ENCODE data around the gene PNPO. TPM values are rescaled to one million over a fixed set of nuclear protein-coding genes. Genes with fewer than 3 reads are reported as not detected.
"Not testable (repeated sequence)": the region's sequence is repeated elsewhere in the genome, so short reads cannot be mapped to it uniquely, and the experiment has no call there.

Gene PNPO
- total and polyA plus RNA-seq, 2 donors = 9.0 to 21.4 TPM

GRCh38 chr17:47983492-47984223 is 42.3 kb downstream of the PNPO start:
- no peak overlapping the region for H3K4me3 ChIP-seq (ENCODE audit: low read length in 2 of 2)
- no peak for DNase-seq (ENCODE audit: low read depth in 6 of 9, low spot score in 9 of 9)
- no peaks in the 10 kb centered on the region for H3K27me3 ChIP-seq (ENCODE audit: control insufficient read depth in 2 of 2, insufficient read depth in 1 of 2, low read length in 1 of 2)
- WGBS = 91% methylated on average over 11 of the region's 11 CpGs
- H3K9me3 ChIP-seq (ENCODE audit: control insufficient read depth in 2 of 2, insufficient read depth in 1 of 2, low read length in 1 of 2) = no peaks in the 10 kb centered on the region
- H3K36me3 ChIP-seq (ENCODE audit: control insufficient read depth in 2 of 2, insufficient read depth in 2 of 2, low read length in 1 of 2) = peaks cover 56 to 57% of the 10 kb centered on the region in 2 donors
- no peak overlapping the region for H3K27ac ChIP-seq (ENCODE audit: low read depth in 1 of 2, low read length in 1 of 2)
- H3K4me1 ChIP-seq (ENCODE audit: control insufficient read depth in 2 of 2, insufficient read depth in 2 of 2, low read length in 2 of 2) = peaks cover 0 to 16% of the 10 kb centered on the region in 2 donors

DNA sequence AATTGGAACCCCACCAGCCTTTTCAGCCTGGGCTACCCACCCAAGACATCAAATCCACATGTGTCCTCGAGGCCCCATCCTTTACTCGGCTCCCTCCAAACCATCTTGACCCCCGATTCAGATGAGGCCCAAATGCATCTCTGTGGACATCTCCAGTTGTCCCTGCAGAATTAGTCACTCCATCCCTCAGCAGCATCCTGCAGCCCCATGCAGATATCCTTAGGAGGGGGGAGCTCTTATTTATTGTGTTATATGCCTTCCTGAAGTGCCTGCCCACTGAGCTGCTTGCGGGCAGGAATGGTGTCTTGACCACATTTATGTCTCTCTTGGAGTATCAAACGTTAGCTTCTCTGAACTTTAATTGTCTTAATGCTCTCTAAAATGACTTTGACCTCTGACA is 45.1 kb downstream of the PNPO start:
- H3K4me1 ChIP-seq (ENCODE audit: control insufficient read depth in 2 of 2, insufficient read depth in 2 of 2, low read length in 2 of 2) = peaks cover 0 to 25% of the 10 kb centered on the region in 2 donors
- H3K36me3 ChIP-seq (ENCODE audit: control insufficient read depth in 2 of 2, insufficient read depth in 2 of 2, low read length in 1 of 2) = peaks cover 28 to 34% of the 10 kb centered on the region in 2 donors
- no peak overlapping the region for H3K4me3 ChIP-seq (ENCODE audit: low read length in 2 of 2)
- H3K27me3 ChIP-seq (ENCODE audit: control insufficient read depth in 2 of 2, insufficient read depth in 1 of 2, low read length in 1 of 2) = no peaks in the 10 kb centered on the region
- H3K9me3 ChIP-seq (ENCODE audit: control insufficient read depth in 2 of 2, insufficient read depth in 1 of 2, low read length in 1 of 2) = no peaks in the 10 kb centered on the region
- H3K27ac ChIP-seq (ENCODE audit: low read depth in 1 of 2, low read length in 1 of 2) = no peak overlapping the region
- DNase-seq (ENCODE audit: low read depth in 6 of 9, low spot score in 9 of 9) = no peak
- WGBS = 95% methylated on average over 5 of the region's 5 CpGs

DNA sequence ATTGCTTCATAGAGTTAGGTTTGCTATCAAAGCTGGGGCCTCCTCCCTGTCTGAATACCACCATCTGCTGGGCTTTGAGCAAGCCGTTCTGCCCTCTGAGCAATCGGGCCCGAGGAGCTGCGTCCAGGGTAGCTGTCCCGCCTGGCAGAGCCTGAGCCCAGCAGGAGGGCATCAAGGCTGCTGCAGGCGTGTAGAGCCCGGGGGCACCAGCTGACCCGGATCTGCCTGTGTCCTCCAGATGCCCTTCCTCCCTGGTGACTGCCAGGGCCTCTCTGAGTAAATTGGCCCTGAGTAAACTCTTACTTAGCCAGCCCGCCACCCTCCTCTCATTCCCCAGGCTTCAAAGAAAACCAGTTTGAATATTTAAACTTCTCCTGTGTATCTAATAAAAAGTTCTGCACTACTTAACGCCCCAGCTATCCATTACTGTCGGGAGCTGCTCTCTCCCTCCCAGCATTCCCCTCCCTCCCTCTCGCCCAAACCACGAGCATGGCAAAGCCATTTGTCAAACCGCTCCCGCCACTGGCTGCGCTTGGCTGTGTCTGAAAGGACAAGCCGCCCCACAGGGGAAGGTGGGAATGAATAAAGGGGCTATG is 46.0 kb downstream of the PNPO start:
- H3K4me3 ChIP-seq (ENCODE audit: low read length in 2 of 2) = no peak overlapping the region

DNA sequence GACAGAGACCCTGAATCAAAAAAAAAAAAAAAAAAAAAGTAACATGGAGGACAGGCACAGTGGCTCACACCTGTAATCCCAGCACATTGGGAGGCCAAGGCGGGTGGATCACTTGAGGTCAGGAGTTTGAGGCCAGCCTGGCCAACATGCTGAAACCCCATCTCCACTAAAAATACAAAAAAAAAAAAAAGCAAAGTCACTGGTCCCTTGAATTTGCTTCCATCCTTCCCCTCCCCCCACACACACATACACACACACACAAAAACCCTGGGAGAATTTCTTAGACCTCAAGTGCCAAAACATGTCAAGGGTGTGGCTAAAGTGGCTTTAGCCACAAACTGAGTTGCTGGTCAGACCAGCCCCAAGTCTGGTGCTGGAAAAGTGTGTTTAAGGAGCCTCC is 47.1 kb downstream of the PNPO start:
- H3K4me3 ChIP-seq (ENCODE audit: low read length in 2 of 2); H3K27me3 ChIP-seq (ENCODE audit: control insufficient read depth in 2 of 2, insufficient read depth in 1 of 2, low read length in 1 of 2); DNase-seq (ENCODE audit: low read depth in 6 of 9, low spot score in 9 of 9); H3K9me3 ChIP-seq (ENCODE audit: control insufficient read depth in 2 of 2, insufficient read depth in 1 of 2, low read length in 1 of 2); H3K27ac ChIP-seq (ENCODE audit: low read depth in 1 of 2, low read length in 1 of 2): not testable (repeated sequence)
- WGBS = 100% methylated on average over 1 of the region's 1 CpG
- Histone ChIP-seq H3K4me1 (ENCODE audit: control insufficient read depth in 2 of 2, insufficient read depth in 2 of 2, low read length in 2 of 2) (peaks cover 0 to 20% of the 10 kb centered on the region in 2 donors), H3K36me3 (ENCODE audit: control insufficient read depth in 2 of 2, insufficient read depth in 2 of 2, low read length in 1 of 2) (peaks cover 9 to 17% of the 10 kb centered on the region in 2 donors)

More for the DNA sequence above, 46.0 kb downstream of the PNPO start:
- Histone ChIP-seq H3K27ac (ENCODE audit: low read depth in 1 of 2, low read length in 1 of 2) (no peak overlapping the region), H3K27me3 (ENCODE audit: control insufficient read depth in 2 of 2, insufficient read depth in 1 of 2, low read length in 1 of 2) (no peaks in the 10 kb centered on the region), H3K36me3 (ENCODE audit: control insufficient read depth in 2 of 2, insufficient read depth in 2 of 2, low read length in 1 of 2) (peaks cover 20 to 28% of the 10 kb centered on the region in 2 donors), H3K4me1 (ENCODE audit: control insufficient read depth in 2 of 2, insufficient read depth in 2 of 2, low read length in 2 of 2) (peaks cover 0 to 20% of the 10 kb centered on the region in 2 donors), H3K9me3 (ENCODE audit: control insufficient read depth in 2 of 2, insufficient read depth in 1 of 2, low read length in 1 of 2) (no peaks in the 10 kb centered on the region)
- no peak for DNase-seq (ENCODE audit: low read depth in 6 of 9, low spot score in 9 of 9)
- WGBS = 82% methylated on average over 17 of the region's 17 CpGs

GRCh38 chr17:47989159-47989558 is 47.8 kb downstream of the PNPO start:
- Histone ChIP-seq H3K27ac (ENCODE audit: low read depth in 1 of 2, low read length in 1 of 2) (no peak overlapping the region), H3K36me3 (ENCODE audit: control insufficient read depth in 2 of 2, insufficient read depth in 2 of 2, low read length in 1 of 2) (peaks cover 2 to 10% of the 10 kb centered on the region in 2 donors), H3K4me3 (ENCODE audit: low read length in 2 of 2) (no peak overlapping the region), H3K27me3 (ENCODE audit: control insufficient read depth in 2 of 2, insufficient read depth in 1 of 2, low read length in 1 of 2) (no peaks in the 10 kb centered on the region), H3K9me3 (ENCODE audit: control insufficient read depth in 2 of 2, insufficient read depth in 1 of 2, low read length in 1 of 2) (no peaks in the 10 kb centered on the region), H3K4me1 (ENCODE audit: control insufficient read depth in 2 of 2, insufficient read depth in 2 of 2, low read length in 2 of 2) (peaks cover 0 to 20% of the 10 kb centered on the region in 2 donors)
- 92% methylated on average over 10 of the region's 10 CpGs for WGBS
- no peak for DNase-seq (ENCODE audit: low read depth in 6 of 9, low spot score in 9 of 9)

- H3K9me3 ChIP-seq (ENCODE audit: control insufficient read depth in 2 of 2, insufficient read depth in 1 of 2, low read length in 1 of 2) = no peaks in the 10 kb centered on the region
- peaks cover 0 to 20% of the 10 kb centered on the region in 2 donors for H3K4me1 ChIP-seq (ENCODE audit: control insufficient read depth in 2 of 2, insufficient read depth in 2 of 2, low read length in 2 of 2)
- H3K27me3 ChIP-seq (ENCODE audit: control insufficient read depth in 2 of 2, insufficient read depth in 1 of 2, low read length in 1 of 2) = no peaks in the 10 kb centered on the region
- 33% methylated on average over 1 of the region's 1 CpG for WGBS
- H3K36me3 ChIP-seq (ENCODE audit: control insufficient read depth in 2 of 2, insufficient read depth in 2 of 2, low read length in 1 of 2) = peaks cover 0 to 5% of the 10 kb centered on the region in 2 donors
- DNase-seq (ENCODE audit: low read depth in 6 of 9, low spot score in 9 of 9) = no peak
- no peak overlapping the region for H3K27ac ChIP-seq (ENCODE audit: low read depth in 1 of 2, low read length in 1 of 2)
- no peak overlapping the region for H3K4me3 ChIP-seq (ENCODE audit: low read length in 2 of 2)
These were observed 48.3 kb downstream of the PNPO start for GRCh38 chr17:47989700-47990099.

- Histone ChIP-seq H3K27me3 (ENCODE audit: control insufficient read depth in 2 of 2, insufficient read depth in 1 of 2, low read length in 1 of 2) (no peaks in the 10 kb centered on the region), H3K9me3 (ENCODE audit: control insufficient read depth in 2 of 2, insufficient read depth in 1 of 2, low read length in 1 of 2) (no peaks in the 10 kb centered on the region), H3K36me3 (ENCODE audit: control insufficient read depth in 2 of 2, insufficient read depth in 2 of 2, low read length in 1 of 2) (no peaks in the 10 kb centered on the region), H3K4me3 (ENCODE audit: low read length in 2 of 2) (no peak overlapping the region), H3K4me1 (ENCODE audit: control insufficient read depth in 2 of 2, insufficient read depth in 2 of 2, low read length in 2 of 2) (peaks cover 0 to 20% of the 10 kb centered on the region in 2 donors), H3K27ac (ENCODE audit: low read depth in 1 of 2, low read length in 1 of 2) (no peak overlapping the region)
- WGBS = 81% methylated on average over 14 of the region's 14 CpGs
- DNase-seq (ENCODE audit: low read depth in 6 of 9, low spot score in 9 of 9) = no peak
These were observed 49.8 kb downstream of the PNPO start for GRCh38 chr17:47990962-47991731.

DNA sequence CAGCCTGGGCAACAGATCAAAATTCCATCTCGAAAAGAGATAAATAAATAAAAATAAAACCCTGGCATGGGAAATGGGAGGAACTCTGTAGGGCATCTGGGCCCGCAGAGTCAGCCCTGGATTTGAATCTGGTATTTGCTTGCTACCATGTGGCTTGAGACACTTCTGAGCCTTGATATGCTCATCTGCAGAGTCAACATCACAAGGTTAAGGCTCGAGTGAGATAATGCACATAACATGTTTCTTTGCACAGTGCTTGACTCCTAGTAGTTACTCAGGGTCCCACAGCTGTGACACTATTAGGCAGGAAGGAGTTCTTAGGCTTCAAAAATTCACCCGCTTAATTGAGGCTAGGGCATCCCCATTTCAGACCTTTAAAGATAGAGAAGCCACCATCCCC is 50.8 kb downstream of the PNPO start:
- DNase-seq (ENCODE audit: low read depth in 6 of 9, low spot score in 9 of 9) = no peak
- H3K36me3 ChIP-seq (ENCODE audit: control insufficient read depth in 2 of 2, insufficient read depth in 2 of 2, low read length in 1 of 2) = no peaks in the 10 kb centered on the region
- H3K4me3 ChIP-seq (ENCODE audit: low read length in 2 of 2) = no peak overlapping the region
- peaks cover 0 to 20% of the 10 kb centered on the region in 2 donors for H3K4me1 ChIP-seq (ENCODE audit: control insufficient read depth in 2 of 2, insufficient read depth in 2 of 2, low read length in 2 of 2)
- WGBS = 93% methylated on average over 4 of the region's 4 CpGs
- H3K27me3 ChIP-seq (ENCODE audit: control insufficient read depth in 2 of 2, insufficient read depth in 1 of 2, low read length in 1 of 2) = no peaks in the 10 kb centered on the region
- no peaks in the 10 kb centered on the region for H3K9me3 ChIP-seq (ENCODE audit: control insufficient read depth in 2 of 2, insufficient read depth in 1 of 2, low read length in 1 of 2)
- H3K27ac ChIP-seq (ENCODE audit: low read depth in 1 of 2, low read length in 1 of 2) = no peak overlapping the region

- Histone ChIP-seq H3K27ac (ENCODE audit: low read depth in 1 of 2, low read length in 1 of 2) (no peak overlapping the region), H3K27me3 (ENCODE audit: control insufficient read depth in 2 of 2, insufficient read depth in 1 of 2, low read length in 1 of 2) (no peaks in the 10 kb centered on the region), H3K36me3 (ENCODE audit: control insufficient read depth in 2 of 2, insufficient read depth in 2 of 2, low read length in 1 of 2) (no peaks in the 10 kb centered on the region), H3K4me1 (ENCODE audit: control insufficient read depth in 2 of 2, insufficient read depth in 2 of 2, low read length in 2 of 2) (peaks cover 0 to 20% of the 10 kb centered on the region in 2 donors), H3K9me3 (ENCODE audit: control insufficient read depth in 2 of 2, insufficient read depth in 1 of 2, low read length in 1 of 2) (no peaks in the 10 kb centered on the region), H3K4me3 (ENCODE audit: low read length in 2 of 2) (no peak overlapping the region)
- WGBS = 84% methylated on average over 9 of the region's 9 CpGs
- DNase-seq (ENCODE audit: low read depth in 6 of 9, low spot score in 9 of 9) = no peak
These were observed 51.7 kb downstream of the PNPO start for GRCh38 chr17:47993031-47993564.
